Measurements from ENCODE around the gene PLP1. TPM values are rescaled to one million over a fixed set of nuclear protein-coding genes. Genes with fewer than 3 reads are reported as not detected.

PLP1 gene
- total RNA-seq, 6 experiments from 2014 or later, result 0.24 to 0.75 (median 0.61) TPM; not detected in 2

DNA sequence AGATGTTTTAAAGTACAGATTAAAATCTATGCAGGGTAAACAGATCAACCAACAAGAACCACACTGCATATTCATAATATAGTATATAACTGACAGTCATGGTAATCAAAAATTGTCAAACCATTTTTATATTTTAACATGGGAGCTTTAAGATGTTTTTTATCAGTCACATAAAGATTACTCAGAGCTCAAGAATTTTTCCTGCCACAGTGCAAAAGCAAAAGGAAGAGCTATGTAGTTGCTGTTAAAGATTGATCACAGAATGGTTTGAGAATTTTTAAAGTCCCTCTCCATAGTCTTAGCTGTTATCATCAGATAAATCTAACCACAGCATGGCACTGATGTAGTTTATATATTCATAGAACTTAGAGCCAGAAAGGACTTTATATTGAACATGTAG is 47.0 kb downstream of the PLP1 start:
- no peak overlapping the region for H3K27ac ChIP-seq
- no peaks in the 10 kb centered on the region for H3K36me3 ChIP-seq
- ATAC-seq (no peak), DNase-seq (no peak)
- no peaks in the 10 kb centered on the region for H3K4me1 ChIP-seq
- H3K9me3 ChIP-seq, result no peaks in the 10 kb centered on the region
- no peaks in the 10 kb centered on the region for H3K27me3 ChIP-seq
- H3K4me3 ChIP-seq, result no peak overlapping the region
- no peak for TF ChIP-seq POLR2A (IDR thresholded peaks at IDR 0.05)
- TF ChIP-seq, protein P1, sequence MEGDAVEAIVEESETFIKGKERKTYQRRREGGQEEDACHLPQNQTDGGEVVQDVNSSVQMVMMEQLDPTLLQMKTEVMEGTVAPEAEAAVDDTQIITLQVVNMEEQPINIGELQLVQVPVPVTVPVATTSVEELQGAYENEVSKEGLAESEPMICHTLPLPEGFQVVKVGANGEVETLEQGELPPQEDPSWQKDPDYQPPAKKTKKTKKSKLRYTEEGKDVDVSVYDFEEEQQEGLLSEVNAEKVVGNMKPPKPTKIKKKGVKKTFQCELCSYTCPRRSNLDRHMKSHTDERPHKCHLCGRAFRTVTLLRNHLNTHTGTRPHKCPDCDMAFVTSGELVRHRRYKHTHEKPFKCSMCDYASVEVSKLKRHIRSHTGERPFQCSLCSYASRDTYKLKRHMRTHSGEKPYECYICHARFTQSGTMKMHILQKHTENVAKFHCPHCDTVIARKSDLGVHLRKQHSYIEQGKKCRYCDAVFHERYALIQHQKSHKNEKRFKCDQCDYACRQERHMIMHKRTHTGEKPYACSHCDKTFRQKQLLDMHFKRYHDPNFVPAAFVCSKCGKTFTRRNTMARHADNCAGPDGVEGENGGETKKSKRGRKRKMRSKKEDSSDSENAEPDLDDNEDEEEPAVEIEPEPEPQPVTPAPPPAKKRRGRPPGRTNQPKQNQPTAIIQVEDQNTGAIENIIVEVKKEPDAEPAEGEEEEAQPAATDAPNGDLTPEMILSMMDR (IDR thresholded peaks at IDR 0.05), result no peak
- intact Hi-C loops (cut with DNase I), result no loop called here

DNA sequence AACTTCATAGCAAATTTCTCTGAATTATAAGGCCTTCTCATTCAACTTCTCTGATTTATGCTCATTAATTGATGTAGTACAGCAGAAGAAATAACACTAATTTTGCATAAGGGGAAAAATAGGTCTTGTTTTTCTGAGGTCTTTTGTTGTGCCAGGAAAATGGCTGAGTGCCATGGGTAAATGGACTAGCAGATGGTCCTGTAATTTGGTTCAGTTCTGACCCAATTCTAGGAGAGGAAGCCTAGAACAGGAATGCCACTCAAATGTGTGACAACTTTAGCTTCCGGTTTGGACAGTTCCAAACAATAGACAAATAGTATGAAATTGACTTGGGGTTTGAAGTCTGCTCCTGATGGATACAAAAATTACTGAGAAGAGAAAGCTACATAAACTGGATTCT is 49.2 kb downstream of the PLP1 start:
- Histone ChIP-seq H3K36me3 (no peaks in the 10 kb centered on the region), H3K4me1 (no peaks in the 10 kb centered on the region), H3K27me3 (no peaks in the 10 kb centered on the region), H3K27ac (no peak overlapping the region), H3K9me3 (no peaks in the 10 kb centered on the region), H3K4me3 (no peak overlapping the region)
- TF ChIP-seq, protein P1 (IDR thresholded peaks at IDR 0.05), result no peak
- TF ChIP-seq POLR2A (IDR thresholded peaks at IDR 0.05), result no peak
- 63% methylated on average over 1 of the region's 1 CpG for WGBS (ENCODE audit: insufficient coverage, low coverage, low lambda C conversion rate, missing lambda C conversion rate)
- ATAC-seq (no peak), DNase-seq (no peak)
- intact Hi-C loops (cut with DNase I), result no loop called here

DNA sequence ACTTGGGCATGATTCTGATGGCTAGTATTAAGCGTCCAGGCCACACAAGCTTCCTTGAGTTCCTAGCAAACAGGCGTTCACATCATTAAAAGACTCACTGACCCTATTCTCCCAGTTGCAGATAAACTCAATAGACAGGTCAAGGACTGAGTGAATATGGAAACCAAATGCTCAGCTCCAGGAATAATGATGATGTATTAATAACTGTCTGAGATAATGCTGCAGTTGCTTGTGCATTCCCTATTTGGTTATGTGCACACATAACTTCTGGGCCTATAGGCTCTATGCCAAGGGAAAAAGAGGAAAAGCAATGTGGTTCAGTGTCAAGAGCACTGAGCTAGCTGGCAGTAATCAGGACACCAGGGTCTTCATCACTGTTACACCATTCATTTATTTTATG is 51.9 kb downstream of the PLP1 start:
- Histone ChIP-seq H3K27ac (no peak overlapping the region), H3K4me3 (no peak overlapping the region), H3K36me3 (no peaks in the 10 kb centered on the region), H3K9me3 (no peaks in the 10 kb centered on the region), H3K27me3 (no peaks in the 10 kb centered on the region), H3K4me1 (no peaks in the 10 kb centered on the region)
- DNase-seq (no peak), ATAC-seq (no peak)
- TF ChIP-seq, protein P1 (IDR thresholded peaks at IDR 0.05), result no peak
- whole genome bisulfite sequencing (ENCODE audit: insufficient coverage, low coverage, low lambda C conversion rate, missing lambda C conversion rate), result 63% methylated on average over 2 of the region's 2 CpGs
- intact Hi-C loops (cut with DNase I), result no loop called here

DNA sequence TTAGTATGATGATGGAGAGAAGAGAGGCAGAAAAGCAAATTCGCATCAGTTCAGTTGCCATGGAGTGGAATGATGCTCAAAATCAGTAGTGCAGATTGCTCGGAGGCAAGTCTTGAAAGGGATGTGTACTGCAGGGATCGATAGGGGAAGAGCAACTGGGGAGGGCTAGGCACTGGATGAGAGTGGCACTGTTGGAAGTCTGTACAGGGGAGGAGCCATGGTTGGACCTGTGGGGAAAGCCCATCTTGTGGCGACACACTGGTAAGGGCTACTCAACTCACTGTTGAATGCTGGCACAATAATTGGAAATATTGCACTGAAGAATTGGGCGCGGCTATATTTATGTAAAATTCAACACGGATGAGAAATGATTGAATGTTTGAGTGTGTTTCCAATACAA is 54.2 kb downstream of the PLP1 start:
- TF ChIP-seq, protein P1 (IDR thresholded peaks at IDR 0.05), result no peak
- no peak for TF ChIP-seq POLR2A (IDR thresholded peaks at IDR 0.05)

DNA sequence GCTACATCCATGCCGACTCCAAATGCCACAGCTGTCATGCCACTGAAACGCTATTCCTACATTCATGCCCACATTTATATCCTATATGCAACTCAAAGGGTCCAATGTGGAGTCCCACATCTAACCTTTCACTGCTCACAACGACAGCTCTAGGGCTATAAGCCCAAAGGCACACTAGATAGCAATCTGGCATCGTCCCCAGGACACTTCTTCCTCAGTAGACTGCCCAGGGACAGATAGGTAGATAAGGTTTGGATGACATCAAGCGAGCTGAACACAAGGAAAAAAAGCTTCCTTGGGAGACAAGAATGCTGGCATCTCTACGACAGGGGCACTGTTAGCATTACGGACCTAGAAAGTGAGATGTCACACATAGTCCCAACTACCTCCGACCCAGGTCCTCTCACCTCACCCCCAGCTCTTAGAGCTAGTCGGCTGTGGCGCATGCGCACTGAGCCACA is 54.7 kb downstream of the PLP1 start:
- no peaks in the 10 kb centered on the region for H3K4me1 ChIP-seq
- DNase-seq, result peak in 1 of 3 donors; percentile 66
- WGBS (ENCODE audit: insufficient coverage, low coverage, low lambda C conversion rate, missing lambda C conversion rate), result 17% methylated on average over 8 of the region's 11 CpGs
- H3K4me3 ChIP-seq, result peak overlapping the region; percentile 25 to 50 (median 35)
- no peaks in the 10 kb centered on the region for H3K9me3 ChIP-seq
- H3K27me3 ChIP-seq, result no peaks in the 10 kb centered on the region
- intact Hi-C loops (cut with DNase I), result no loop called here
- H3K36me3 ChIP-seq, result no peaks in the 10 kb centered on the region
- TF ChIP-seq, protein P1 (IDR thresholded peaks at IDR 0.05), result no peak
- TF ChIP-seq POLR2A (IDR thresholded peaks at IDR 0.05), result no peak
- H3K27ac ChIP-seq, result no peak overlapping the region
- ATAC-seq, result no peak

More for the DNA sequence above, 54.2 kb downstream of the PLP1 start:
- Histone ChIP-seq H3K9me3 (no peaks in the 10 kb centered on the region), H3K27ac (no peak overlapping the region), H3K36me3 (no peaks in the 10 kb centered on the region), H3K27me3 (no peaks in the 10 kb centered on the region), H3K4me3 (no peak overlapping the region), H3K4me1 (no peaks in the 10 kb centered on the region)
- intact Hi-C loops (cut with DNase I), result no loop called here
- 70% methylated on average over 6 of the region's 7 CpGs for WGBS (ENCODE audit: insufficient coverage, low coverage, low lambda C conversion rate, missing lambda C conversion rate)
- ATAC-seq, result no peak
- DNase-seq, result no peak
